KMS-11 (cell line): ENCODE measurements around the gene MAST4.

ENCODE experiments used
- H2AFZ ChIP-seq: fragments of 200-600 bp; sonication (generic); 2 replicates; pipeline ENCODE4 v1.6.1; 2016; ENCODE audit warnings: antibody characterized with exemption, mixed run types, low read depth
- H3K27ac ChIP-seq: fragments of 200-600 bp; sonication (generic); 2 replicates; pipeline ENCODE4 v1.6.1; 2016; ENCODE audit warnings: mild to moderate bottlenecking, mixed run types
- H3K27me3 ChIP-seq: fragments of 200-600 bp; sonication (generic); 2 replicates; pipeline ENCODE4 v1.6.1; 2017; ENCODE audit warnings: mild to moderate bottlenecking, low read depth, mixed run types, moderate library complexity; ENCODE audit not compliant: insufficient read depth
- H3K36me3 ChIP-seq: fragments of 200-600 bp; sonication (generic); 2 replicates; pipeline ENCODE4 v1.6.1; 2017; ENCODE audit warnings: mild to moderate bottlenecking, mixed run types; ENCODE audit not compliant: insufficient read depth
- H3K4me1 ChIP-seq: fragments of 200-600 bp; sonication (generic); 2 replicates; pipeline ENCODE4 v1.6.1; 2016; ENCODE audit warnings: mild to moderate bottlenecking, low read depth, mixed run types; ENCODE audit not compliant: poor library complexity, severe bottlenecking
- H3K4me2 ChIP-seq: fragments of 200-600 bp; sonication (generic); 2 replicates; pipeline ENCODE4 v1.7.0; 2016; ENCODE audit warnings: mild to moderate bottlenecking, mixed run types
- H3K4me3 ChIP-seq: fragments of 200-600 bp; sonication (generic); IDR thresholded peaks from 2 replicates; pipeline ENCODE4 v1.6.1; 2017; ENCODE audit warnings: low read depth, low read length, mixed read lengths; ENCODE audit not compliant: insufficient read depth
- H3K79me2 ChIP-seq: fragments of 200-600 bp; sonication (generic); 2 replicates; pipeline ENCODE4 v1.6.1; 2016; ENCODE audit warnings: low read depth, mixed run types; ENCODE audit not compliant: insufficient read depth
- H3K9ac ChIP-seq: fragments of 200-600 bp; sonication (generic); 2 replicates; pipeline ENCODE4 v1.6.1; 2016; ENCODE audit warnings: mild to moderate bottlenecking, mixed run types
- H4K20me1 ChIP-seq: fragments of 200-600 bp; sonication (generic); 2 replicates; pipeline ENCODE4 v1.6.1; 2016; ENCODE audit warnings: mild to moderate bottlenecking, mixed run types; ENCODE audit not compliant: insufficient read depth
- TF ChIP-seq, protein P1 (sequence below): fragments of 200-600 bp; sonication (generic); conservative IDR thresholded peaks from 2 replicates; pipeline ENCODE4 v1.6.1; 2017; ENCODE audit warnings: low read depth, mild to moderate bottlenecking, antibody characterized with exemption, low read length, moderate library complexity, mixed read lengths

The MAST4 gene

DNA sequence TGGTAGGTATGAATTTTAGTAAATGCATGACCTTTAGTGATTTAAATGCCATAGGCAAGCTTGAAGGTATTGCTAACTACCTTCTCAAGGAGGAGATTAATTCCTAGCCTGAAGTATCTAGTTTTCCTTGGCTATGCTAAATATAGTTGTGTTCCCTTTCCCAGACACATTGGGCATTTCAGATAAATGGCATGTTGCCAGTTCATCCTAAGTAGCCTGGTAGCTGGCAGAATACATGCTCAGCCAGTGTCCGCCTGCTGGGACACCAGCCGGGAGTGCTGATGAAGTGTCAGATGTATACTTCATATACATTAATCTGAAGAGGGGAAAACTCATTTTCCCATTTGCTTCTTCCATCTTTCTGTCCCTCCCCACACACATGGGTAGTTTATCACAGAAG, 196.9 kb downstream of the MAST4 start:
- no peaks in the 10 kb centered on the region for H3K79me2 ChIP-seq
- no peak overlapping the region for H2AFZ ChIP-seq
- no peaks in the 10 kb centered on the region for H3K36me3 ChIP-seq
- H4K20me1 ChIP-seq = no peaks in the 10 kb centered on the region
- no peaks in the 10 kb centered on the region for H3K4me1 ChIP-seq
- no peak overlapping the region for H3K4me2 ChIP-seq
- H3K27ac ChIP-seq = no peak overlapping the region
- H3K4me3 ChIP-seq = no peak overlapping the region
- H3K9ac ChIP-seq = no peak overlapping the region
- H3K27me3 ChIP-seq = no peaks in the 10 kb centered on the region
- TF ChIP-seq, protein P1, sequence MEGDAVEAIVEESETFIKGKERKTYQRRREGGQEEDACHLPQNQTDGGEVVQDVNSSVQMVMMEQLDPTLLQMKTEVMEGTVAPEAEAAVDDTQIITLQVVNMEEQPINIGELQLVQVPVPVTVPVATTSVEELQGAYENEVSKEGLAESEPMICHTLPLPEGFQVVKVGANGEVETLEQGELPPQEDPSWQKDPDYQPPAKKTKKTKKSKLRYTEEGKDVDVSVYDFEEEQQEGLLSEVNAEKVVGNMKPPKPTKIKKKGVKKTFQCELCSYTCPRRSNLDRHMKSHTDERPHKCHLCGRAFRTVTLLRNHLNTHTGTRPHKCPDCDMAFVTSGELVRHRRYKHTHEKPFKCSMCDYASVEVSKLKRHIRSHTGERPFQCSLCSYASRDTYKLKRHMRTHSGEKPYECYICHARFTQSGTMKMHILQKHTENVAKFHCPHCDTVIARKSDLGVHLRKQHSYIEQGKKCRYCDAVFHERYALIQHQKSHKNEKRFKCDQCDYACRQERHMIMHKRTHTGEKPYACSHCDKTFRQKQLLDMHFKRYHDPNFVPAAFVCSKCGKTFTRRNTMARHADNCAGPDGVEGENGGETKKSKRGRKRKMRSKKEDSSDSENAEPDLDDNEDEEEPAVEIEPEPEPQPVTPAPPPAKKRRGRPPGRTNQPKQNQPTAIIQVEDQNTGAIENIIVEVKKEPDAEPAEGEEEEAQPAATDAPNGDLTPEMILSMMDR = no peak

DNA sequence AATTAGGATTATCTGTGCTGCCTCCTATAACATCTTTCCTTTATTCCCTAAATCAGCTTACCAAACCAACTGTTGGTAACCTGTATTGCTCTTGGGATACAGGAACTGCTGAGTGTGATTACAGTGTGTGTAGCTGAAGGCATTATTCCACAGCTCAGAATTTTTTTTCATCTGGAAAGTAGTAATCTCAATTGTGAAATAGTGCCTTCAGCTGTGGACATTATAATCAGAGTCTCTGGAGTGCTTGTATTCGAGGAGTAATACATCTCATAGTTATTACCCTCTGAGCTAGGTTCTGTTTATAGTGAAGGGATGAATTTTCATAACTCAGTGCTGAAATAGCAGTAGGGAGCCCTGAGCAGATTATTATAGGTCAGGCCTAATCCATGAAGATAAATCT, 199.5 kb downstream of the MAST4 start:
- TF ChIP-seq, protein P1 = no peak
- no peaks in the 10 kb centered on the region for H4K20me1 ChIP-seq
- no peaks in the 10 kb centered on the region for H3K79me2 ChIP-seq
- no peak overlapping the region for H3K4me2 ChIP-seq
- no peak overlapping the region for H3K27ac ChIP-seq
- no peaks in the 10 kb centered on the region for H3K27me3 ChIP-seq
- H3K36me3 ChIP-seq = no peaks in the 10 kb centered on the region
- H2AFZ ChIP-seq = no peak overlapping the region
- H3K9ac ChIP-seq = no peak overlapping the region
- H3K4me1 ChIP-seq = no peaks in the 10 kb centered on the region
- H3K4me3 ChIP-seq = no peak overlapping the region

DNA sequence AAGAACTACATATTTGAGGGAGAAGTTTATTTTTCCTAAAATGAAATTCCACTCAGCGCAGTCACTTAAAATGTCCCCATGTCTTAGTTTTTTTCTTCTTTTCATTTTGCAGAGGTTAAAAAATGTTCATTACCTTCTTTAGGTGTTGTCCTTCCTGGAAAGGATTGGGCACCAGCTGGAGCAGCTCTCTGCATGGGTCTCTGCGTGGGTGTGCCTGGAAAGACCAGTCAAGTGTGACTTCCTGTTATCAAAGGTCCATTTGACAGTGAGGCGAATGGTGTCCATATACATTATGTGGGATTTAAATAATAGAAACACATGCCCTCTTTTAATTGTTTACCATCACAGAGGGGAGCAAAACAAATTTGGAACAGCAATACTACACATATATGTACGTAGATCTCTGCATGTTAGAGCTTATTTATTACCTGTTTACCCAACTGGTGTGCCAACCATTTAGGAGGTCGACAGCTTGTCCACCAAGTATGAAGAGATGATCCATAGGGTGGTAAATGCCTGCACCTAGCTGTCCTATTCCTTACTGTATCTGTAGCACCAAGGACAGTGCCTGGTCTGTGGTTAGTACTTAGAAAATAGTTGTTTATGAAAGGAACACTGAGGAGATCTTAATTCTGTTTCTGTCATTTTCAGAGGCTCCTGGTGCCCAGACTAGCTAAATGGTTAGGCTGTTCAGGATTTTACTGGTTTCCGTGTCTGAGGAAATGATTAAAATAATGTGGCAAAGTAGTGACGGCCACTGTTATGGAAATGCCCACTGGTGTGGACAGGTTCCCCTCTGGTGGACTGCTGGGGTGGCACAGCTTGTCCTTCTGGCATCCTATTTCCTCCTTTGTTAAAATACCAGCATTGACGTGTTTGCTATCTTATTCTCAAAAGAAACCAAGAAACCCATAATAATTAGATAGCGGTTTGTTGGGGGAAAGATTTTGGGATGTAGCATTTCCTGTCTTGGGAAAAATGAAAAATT, 200.4 kb downstream of the MAST4 start:
- Histone ChIP-seq H4K20me1 (no peaks in the 10 kb centered on the region), H3K4me1 (no peaks in the 10 kb centered on the region), H3K9ac (no peak overlapping the region), H3K4me3 (no peak overlapping the region), H3K4me2 (no peak overlapping the region), H3K79me2 (no peaks in the 10 kb centered on the region), H3K27me3 (no peaks in the 10 kb centered on the region), H3K36me3 (no peaks in the 10 kb centered on the region), H3K27ac (no peak overlapping the region), H2AFZ (no peak overlapping the region)
- TF ChIP-seq, protein P1 = no peak

DNA sequence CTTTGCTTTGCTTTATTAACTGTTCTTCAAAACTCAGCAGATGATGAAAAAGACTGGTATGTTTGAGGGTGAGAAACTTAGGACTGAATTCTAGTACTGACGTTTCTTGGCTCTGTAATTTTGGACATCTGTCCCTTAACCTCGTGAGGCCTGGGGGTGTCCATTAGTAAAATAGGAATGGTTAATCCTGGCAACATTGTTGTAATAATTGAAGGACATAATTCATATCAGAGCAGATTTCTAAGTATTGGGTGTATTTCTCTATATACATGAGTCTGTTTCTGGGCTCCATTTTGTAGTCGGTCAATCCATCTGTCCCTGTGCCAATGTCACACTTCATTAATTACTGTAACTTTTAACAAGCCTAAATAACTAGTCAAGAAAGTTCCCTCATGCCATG, 206.7 kb downstream of the MAST4 start:
- Histone ChIP-seq H3K9ac (no peak overlapping the region), H3K79me2 (no peaks in the 10 kb centered on the region), H4K20me1 (no peaks in the 10 kb centered on the region), H3K4me1 (no peaks in the 10 kb centered on the region), H3K4me2 (no peak overlapping the region), H3K27me3 (no peaks in the 10 kb centered on the region), H3K36me3 (no peaks in the 10 kb centered on the region; the same call in 1 of the 2 replicates), H3K27ac (no peak overlapping the region), H2AFZ (no peak overlapping the region), H3K4me3 (no peak overlapping the region)
- TF ChIP-seq, protein P1 = no peak
